ENCODE measurements around the gene MYH11.

DNA sequence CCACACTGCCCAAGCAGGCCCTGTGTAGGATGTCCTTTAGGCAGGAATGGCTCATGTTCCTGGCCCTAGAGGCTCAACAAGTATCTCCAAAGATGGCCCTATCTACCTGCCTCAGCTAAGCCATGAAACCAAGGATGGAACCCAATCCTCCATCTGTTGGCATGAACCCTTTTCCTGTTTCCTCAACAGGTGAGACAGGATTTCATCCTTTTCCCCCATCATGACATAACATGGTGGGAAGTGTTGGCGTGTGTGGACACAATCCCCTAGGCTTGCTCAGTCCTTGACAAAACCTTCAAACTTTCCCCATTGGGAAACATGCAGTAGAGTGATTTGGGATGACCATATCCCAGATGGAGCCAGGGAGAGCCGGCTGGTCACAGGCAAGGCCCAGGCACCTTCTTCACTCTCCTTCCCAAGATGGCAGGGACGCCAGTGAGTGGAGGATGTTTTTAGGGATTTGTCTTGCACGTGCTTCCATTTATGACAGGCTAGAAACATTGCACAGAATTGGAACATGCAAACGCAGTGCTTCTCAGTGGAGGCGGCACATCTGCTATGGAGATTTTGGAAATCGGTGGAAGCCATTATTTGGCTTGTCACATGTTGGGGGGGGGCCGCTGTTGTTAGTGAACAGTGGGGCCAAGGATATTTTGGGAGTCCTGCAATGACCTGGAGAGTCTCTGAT, 77.0 kb downstream of the MYH11 start:
- TF ChIP-seq, protein P1, sequence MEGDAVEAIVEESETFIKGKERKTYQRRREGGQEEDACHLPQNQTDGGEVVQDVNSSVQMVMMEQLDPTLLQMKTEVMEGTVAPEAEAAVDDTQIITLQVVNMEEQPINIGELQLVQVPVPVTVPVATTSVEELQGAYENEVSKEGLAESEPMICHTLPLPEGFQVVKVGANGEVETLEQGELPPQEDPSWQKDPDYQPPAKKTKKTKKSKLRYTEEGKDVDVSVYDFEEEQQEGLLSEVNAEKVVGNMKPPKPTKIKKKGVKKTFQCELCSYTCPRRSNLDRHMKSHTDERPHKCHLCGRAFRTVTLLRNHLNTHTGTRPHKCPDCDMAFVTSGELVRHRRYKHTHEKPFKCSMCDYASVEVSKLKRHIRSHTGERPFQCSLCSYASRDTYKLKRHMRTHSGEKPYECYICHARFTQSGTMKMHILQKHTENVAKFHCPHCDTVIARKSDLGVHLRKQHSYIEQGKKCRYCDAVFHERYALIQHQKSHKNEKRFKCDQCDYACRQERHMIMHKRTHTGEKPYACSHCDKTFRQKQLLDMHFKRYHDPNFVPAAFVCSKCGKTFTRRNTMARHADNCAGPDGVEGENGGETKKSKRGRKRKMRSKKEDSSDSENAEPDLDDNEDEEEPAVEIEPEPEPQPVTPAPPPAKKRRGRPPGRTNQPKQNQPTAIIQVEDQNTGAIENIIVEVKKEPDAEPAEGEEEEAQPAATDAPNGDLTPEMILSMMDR (IDR thresholded peaks at IDR 0.05): no peak
- TF ChIP-seq ZFX (IDR thresholded peaks at IDR 0.05; ENCODE audit: borderline replicate concordance): no peak
